Measurements from ENCODE around the gene ARHGAP26. TPM values are rescaled to one million over a fixed set of nuclear protein-coding genes. Genes with fewer than 3 reads are reported as not detected.
"Not testable (repeated sequence)": the region's sequence is repeated elsewhere in the genome, so short reads cannot be mapped to it uniquely, and the experiment has no call there.

ARHGAP26 gene
- total RNA-seq, 4 donors from 2014 or later = 28.2 to 52.3 (median 37.9) TPM

GRCh38 chr5:142981475-142981874 lies 211.3 kb downstream of the ARHGAP26 start:
- intact Hi-C loops (cut with DNase I) = no loop called here
- Histone ChIP-seq H3K27me3 (no peaks in the 10 kb centered on the region), H3K4me3 (replicated peaks in 1 of 3) (no peak overlapping the region), H3K27ac (peak overlapping the region; percentile 40 to 61 (median 43)), H3K4me1 (peaks cover 23 to 27% of the 10 kb centered on the region in 2 donors), H3K9me3 (no peaks in the 10 kb centered on the region), H3K36me3 (no peaks in the 10 kb centered on the region)
- 7 to 11% methylated on average over 5 of the region's 5 CpGs for WGBS, 2 donors
- DNase-seq = peak in 1 of 2 donors; percentile 2
- TF ChIP-seq POLR2A (IDR thresholded peaks at IDR 0.05) = no peak
- TF ChIP-seq CTCF (IDR thresholded peaks at IDR 0.05) = no peak

- Histone ChIP-seq H3K27me3 (no peaks in the 10 kb centered on the region), H3K36me3 (no peaks in the 10 kb centered on the region), H3K4me1 (peaks cover 23 to 27% of the 10 kb centered on the region in 2 donors), H3K27ac (peak overlapping the region; percentile 40 to 61 (median 43)), H3K4me3 (replicated peaks in 1 of 3) (no peak overlapping the region), H3K9me3 (no peaks in the 10 kb centered on the region)
- intact Hi-C loops (cut with DNase I) = no loop called here
- DNase-seq = peak; percentile 89 to 94
- no peak for TF ChIP-seq POLR2A (IDR thresholded peaks at IDR 0.05)
- TF ChIP-seq CTCF (IDR thresholded peaks at IDR 0.05) = no peak
- 20% methylated on average over 6 of the region's 6 CpGs for WGBS, 2 donors
These were observed 212.0 kb downstream of the ARHGAP26 start for GRCh38 chr5:142981886-142982820.

- intact Hi-C loops (cut with DNase I) = no loop called here
- Histone ChIP-seq H3K4me1 (peaks cover 23 to 27% of the 10 kb centered on the region in 2 donors), H3K4me3 (replicated peaks in 1 of 3) (no peak overlapping the region), H3K27me3 (no peaks in the 10 kb centered on the region), H3K9me3 (no peaks in the 10 kb centered on the region), H3K27ac (peak overlapping the region in 2 of 3 donors; percentile 43 to 61), H3K36me3 (no peaks in the 10 kb centered on the region)
- WGBS, 2 donors = 67 to 90% methylated on average over 3 to 4 of the region's 4 CpGs
- no peak for DNase-seq
- TF ChIP-seq POLR2A (IDR thresholded peaks at IDR 0.05) (no peak), CTCF (IDR thresholded peaks at IDR 0.05) (no peak)
These were observed 212.6 kb downstream of the ARHGAP26 start for GRCh38 chr5:142982821-142983200.

- intact Hi-C loops (cut with DNase I) = no loop called here
- DNase-seq = no peak
- Histone ChIP-seq H3K36me3 (no peaks in the 10 kb centered on the region), H3K9me3 (no peaks in the 10 kb centered on the region), H3K4me1 (peaks cover 23 to 27% of the 10 kb centered on the region in 2 donors), H3K27me3 (no peaks in the 10 kb centered on the region), H3K4me3 (replicated peaks in 1 of 3) (no peak overlapping the region), H3K27ac (no peak overlapping the region)
- TF ChIP-seq POLR2A (IDR thresholded peaks at IDR 0.05) (no peak), CTCF (IDR thresholded peaks at IDR 0.05) (no peak)
- 52 to 64% methylated on average over 1 of the region's 1 CpG for WGBS, 2 donors
These were observed 213.8 kb downstream of the ARHGAP26 start for GRCh38 chr5:142984011-142984410.

GRCh38 chr5:142984525-142984924 lies 214.3 kb downstream of the ARHGAP26 start:
- 98 to 100% methylated on average over 2 of the region's 2 CpGs for WGBS, 2 donors
- intact Hi-C loops (cut with DNase I) = no loop called here
- no peaks in the 10 kb centered on the region for H3K9me3 ChIP-seq
- no peaks in the 10 kb centered on the region for H3K27me3 ChIP-seq
- H3K4me3 ChIP-seq (replicated peaks in 1 of 3) = no peak overlapping the region
- no peaks in the 10 kb centered on the region for H3K36me3 ChIP-seq
- H3K4me1 ChIP-seq = peaks cover 23 to 27% of the 10 kb centered on the region in 2 donors
- DNase-seq = no peak
- no peak overlapping the region for H3K27ac ChIP-seq
- TF ChIP-seq CTCF (IDR thresholded peaks at IDR 0.05) = no peak
- TF ChIP-seq POLR2A (IDR thresholded peaks at IDR 0.05) = no peak

- H3K4me3 ChIP-seq (replicated peaks in 1 of 3); DNase-seq; H3K4me1 ChIP-seq; H3K27me3 ChIP-seq; intact Hi-C loops (cut with DNase I); H3K9me3 ChIP-seq; H3K36me3 ChIP-seq; H3K27ac ChIP-seq: not testable (repeated sequence)
- WGBS, 2 donors = 95 to 100% methylated on average over 1 of the region's 1 CpG
These were observed 219.1 kb downstream of the ARHGAP26 start for GRCh38 chr5:142989270-142989669.

- H3K9me3 ChIP-seq; H3K4me1 ChIP-seq; H3K27ac ChIP-seq; intact Hi-C loops (cut with DNase I); H3K4me3 ChIP-seq (replicated peaks in 1 of 3); DNase-seq; H3K27me3 ChIP-seq; H3K36me3 ChIP-seq: not testable (repeated sequence)
- WGBS, 2 donors = 95 to 96% methylated on average over 8 of the region's 8 CpGs
These were observed 219.9 kb downstream of the ARHGAP26 start for GRCh38 chr5:142990073-142990472.
